ENCODE measurements around the gene TRAK1.

- TF ChIP-seq POLR2AphosphoS5 (IDR thresholded peaks at IDR 0.05; ENCODE audit: low read depth, low read length) = no peak
- TF ChIP-seq POLR2A (IDR thresholded peaks at IDR 0.05; ENCODE audit: low read depth, low read length) = no peak
- no peak for TF ChIP-seq TAF1 (IDR thresholded peaks at IDR 0.05; ENCODE audit: borderline replicate concordance, low read depth, low read length)
These were observed 165.1 kb downstream of the TRAK1 start for GRCh38 chr3:42256135-42256819.
